ENCODE measurements around the gene DNER.

GRCh38 chr2:229586746-229587705 is 127.3 kb downstream of the DNER start:
- TF ChIP-seq CTCF (IDR thresholded peaks at IDR 0.05) (peak; percentile 81), E2F1 (CRISPR knock-in tag; IDR thresholded peaks at IDR 0.05) (no peak), JUN (CRISPR knock-in tag; IDR thresholded peaks at IDR 0.05) (no peak), NR1H2 (CRISPR knock-in tag; IDR thresholded peaks at IDR 0.05) (no peak), PREB (CRISPR knock-in tag; IDR thresholded peaks at IDR 0.05; ENCODE audit: borderline replicate concordance) (no peak), ESRRA (CRISPR knock-in tag; IDR thresholded peaks at IDR 0.05; ENCODE audit: borderline replicate concordance) (no peak), ZNF263 (CRISPR knock-in tag; IDR thresholded peaks at IDR 0.05; ENCODE audit: low read depth) (no peak)

All from WTC11 (cell line).